Stimulated activated CD8-positive, alpha-beta memory T cell treated with anti-CD3 and anti-CD28 coated beads, Interleukin-15, amount 100 ng/mL, for 24 hours (primary cell): Measurements from ENCODE around the gene ZC3H12D.
"Not testable (repeated sequence)": the region's sequence is repeated elsewhere in the genome, so short reads cannot be mapped to it uniquely, and the experiment has no call there.

Experiments used
- DNase-seq: peaks from one replicate; pipeline ENCODE4 v3.0.0-alpha.2; 2020; ENCODE audit warnings: low read depth

Gene ZC3H12D

GRCh38 chr6:149459761-149460160, 25.1 kb downstream of the ZC3H12D start:
- no peak for DNase-seq

GRCh38 chr6:149458806-149459205, 26.0 kb downstream of the ZC3H12D start:
- no peak for DNase-seq

- no peak for DNase-seq
Observed at GRCh38 chr6:149458196-149458595, 26.6 kb downstream of the ZC3H12D start.

GRCh38 chr6:149457316-149457884, 27.4 kb downstream of the ZC3H12D start:
- no peak for DNase-seq

- no peak for DNase-seq
Observed at GRCh38 chr6:149456311-149457021, 28.3 kb downstream of the ZC3H12D start.

GRCh38 chr6:149455031-149455732, 29.6 kb downstream of the ZC3H12D start:
- DNase-seq: no peak

GRCh38 chr6:149454346-149454848, 30.4 kb downstream of the ZC3H12D start:
- no peak for DNase-seq

- DNase-seq: no peak
Observed at GRCh38 chr6:149453597-149454345, 31.0 kb downstream of the ZC3H12D start.

GRCh38 chr6:149452037-149452939, 32.5 kb downstream of the ZC3H12D start:
- no peak for DNase-seq

- no peak for DNase-seq
Observed at GRCh38 chr6:149451376-149452036, 33.3 kb downstream of the ZC3H12D start.

GRCh38 chr6:149450679-149451375, 34.0 kb downstream of the ZC3H12D start:
- no peak for DNase-seq

GRCh38 chr6:149449831-149450678, 34.8 kb downstream of the ZC3H12D start:
- DNase-seq: no peak

GRCh38 chr6:149448821-149449453, 35.9 kb downstream of the ZC3H12D start:
- no peak for DNase-seq

GRCh38 chr6:149446791-149447376, 37.9 kb downstream of the ZC3H12D start:
- DNase-seq: no peak

- DNase-seq: no peak
Observed at GRCh38 chr6:149445573-149445972, 39.2 kb downstream of the ZC3H12D start.

- DNase-seq: no peak
Observed at GRCh38 chr6:149445095-149445466, 39.7 kb downstream of the ZC3H12D start.

- not testable (repeated sequence) for DNase-seq
Observed at GRCh38 chr6:149444360-149445094, 40.3 kb downstream of the ZC3H12D start.
